LoVo (cell line): ENCODE results near the gene CPNE5.

Experiments
- DNase-seq: peaks from one replicate; pipeline ENCODE4 v3.0.0-alpha.2; 2016; ENCODE audit warnings: low spot score

CPNE5 gene

GRCh38 chr6:36743538-36744303 is 95.5 kb downstream of the CPNE5 start:
- peak; percentile 12 for DNase-seq

GRCh38 chr6:36743032-36743431 is 96.2 kb downstream of the CPNE5 start:
- no peak for DNase-seq

DNA sequence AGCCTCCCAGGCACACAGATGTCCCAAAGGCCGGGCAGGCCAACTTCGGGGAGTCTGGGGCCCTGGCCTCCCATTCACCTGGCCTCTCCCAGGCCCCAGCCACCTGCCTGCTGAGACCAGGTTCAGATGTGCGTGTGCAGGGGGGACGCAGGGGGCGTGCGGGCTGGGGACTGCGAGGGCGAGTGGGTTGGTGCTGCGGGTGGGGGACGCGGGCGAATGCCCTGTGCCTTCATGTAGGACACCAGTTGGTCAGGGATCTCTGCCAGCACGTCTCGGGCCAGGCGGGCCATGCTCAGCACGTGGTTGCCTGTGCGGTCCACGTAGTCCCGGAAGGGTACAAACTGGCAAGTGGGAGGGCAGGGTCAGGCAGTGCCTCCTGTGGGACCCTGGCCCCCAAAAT is 97.1 kb downstream of the CPNE5 start:
- DNase-seq: no peak

- DNase-seq: no peak
These were observed 98.4 kb downstream of the CPNE5 start for GRCh38 chr6:36740818-36741179.

DNA sequence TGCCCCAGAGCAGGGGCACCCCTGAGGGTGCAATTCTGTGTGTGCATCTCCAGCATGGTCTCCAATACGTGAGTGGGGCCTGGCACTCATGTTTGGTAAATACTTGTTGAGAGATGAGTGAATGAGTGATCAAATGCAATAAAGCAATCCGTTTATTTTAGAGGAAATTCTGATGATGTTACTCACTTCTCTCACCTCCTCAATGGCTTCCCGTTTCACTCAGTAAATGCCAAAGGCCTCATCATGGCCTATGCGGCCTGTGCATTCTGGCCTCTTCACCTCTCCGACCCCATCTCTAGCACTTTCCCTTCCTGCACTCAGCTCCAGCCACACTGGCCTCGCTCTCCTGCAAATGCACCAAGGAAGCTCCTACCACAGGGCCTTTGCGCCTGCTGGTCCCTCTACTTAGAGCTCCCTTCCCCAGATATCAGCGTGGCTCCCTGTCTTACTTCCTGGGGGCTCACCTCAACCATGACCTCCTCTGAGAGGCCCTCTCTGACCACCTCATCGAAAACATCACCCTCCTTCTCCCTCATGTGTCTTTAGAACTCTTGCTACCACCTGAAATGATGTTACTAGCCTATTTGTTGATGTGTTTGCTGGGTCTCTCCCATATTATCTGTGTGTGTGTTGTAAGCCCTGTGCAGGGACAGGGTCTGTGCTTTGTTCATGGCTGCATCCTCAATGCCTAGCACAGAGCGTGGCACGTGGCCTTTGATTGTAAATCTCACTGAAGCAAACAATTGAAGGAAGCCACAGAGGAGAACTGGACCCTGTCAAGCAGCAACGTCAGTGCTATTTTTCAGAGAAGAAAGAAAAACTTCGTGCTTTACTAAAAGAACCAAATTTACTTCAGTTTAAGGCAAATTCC is 99.1 kb downstream of the CPNE5 start:
- no peak for DNase-seq

DNA sequence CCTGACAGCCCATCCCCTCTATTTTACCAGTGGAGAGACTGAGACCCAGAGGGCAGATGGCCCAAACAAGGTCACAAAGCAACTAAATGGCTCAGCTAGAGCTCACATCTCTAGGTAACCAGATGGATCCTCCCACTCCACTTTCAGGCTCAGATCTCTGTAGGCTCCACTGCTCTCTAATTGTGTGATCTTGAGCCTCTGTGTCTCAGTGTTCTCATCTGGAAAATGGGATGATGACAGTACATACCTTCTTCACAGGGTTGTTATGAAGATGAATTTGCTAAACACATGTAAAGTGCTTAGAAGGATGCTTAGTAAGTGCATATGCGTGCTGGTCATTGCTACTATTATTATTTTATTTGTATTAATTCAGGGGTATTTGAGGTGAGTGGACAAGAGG is 101.1 kb downstream of the CPNE5 start:
- no peak for DNase-seq

DNA sequence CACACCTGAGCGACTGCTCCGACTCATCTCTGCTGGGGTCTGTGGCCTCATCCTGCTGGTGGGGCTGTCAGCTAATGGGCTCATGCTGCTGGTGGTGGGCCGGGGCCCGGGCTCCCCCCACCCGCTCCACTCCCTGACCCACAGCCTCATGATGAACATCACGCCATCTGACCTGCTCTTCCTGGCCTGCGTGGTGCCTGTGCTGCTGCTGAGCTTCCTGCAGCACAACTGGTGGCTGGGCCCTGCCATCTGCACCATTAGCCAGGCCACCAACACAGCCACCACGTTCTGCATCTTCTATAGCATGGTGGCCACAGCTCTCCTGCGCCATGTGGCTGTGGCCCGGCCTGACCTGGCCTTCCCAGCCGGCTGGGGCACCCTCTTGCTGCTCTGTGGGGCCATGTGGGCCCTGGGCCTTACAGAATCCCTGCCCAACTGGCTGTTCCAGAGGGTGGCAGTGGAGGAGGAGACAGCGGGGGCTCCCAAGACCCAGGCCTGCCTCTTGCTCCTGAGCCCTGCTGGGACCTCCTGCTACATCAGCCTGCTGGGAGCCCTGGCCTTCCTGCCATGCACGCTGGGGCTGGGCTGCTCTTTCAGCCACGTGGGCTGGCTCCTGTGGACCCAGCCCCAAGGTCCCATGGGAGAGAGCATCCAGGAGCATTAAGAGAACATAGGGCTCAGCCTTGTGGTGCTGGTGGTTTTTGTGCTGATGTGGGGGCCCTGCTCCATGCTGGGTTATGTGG is 102.0 kb downstream of the CPNE5 start:
- DNase-seq: no peak

DNA sequence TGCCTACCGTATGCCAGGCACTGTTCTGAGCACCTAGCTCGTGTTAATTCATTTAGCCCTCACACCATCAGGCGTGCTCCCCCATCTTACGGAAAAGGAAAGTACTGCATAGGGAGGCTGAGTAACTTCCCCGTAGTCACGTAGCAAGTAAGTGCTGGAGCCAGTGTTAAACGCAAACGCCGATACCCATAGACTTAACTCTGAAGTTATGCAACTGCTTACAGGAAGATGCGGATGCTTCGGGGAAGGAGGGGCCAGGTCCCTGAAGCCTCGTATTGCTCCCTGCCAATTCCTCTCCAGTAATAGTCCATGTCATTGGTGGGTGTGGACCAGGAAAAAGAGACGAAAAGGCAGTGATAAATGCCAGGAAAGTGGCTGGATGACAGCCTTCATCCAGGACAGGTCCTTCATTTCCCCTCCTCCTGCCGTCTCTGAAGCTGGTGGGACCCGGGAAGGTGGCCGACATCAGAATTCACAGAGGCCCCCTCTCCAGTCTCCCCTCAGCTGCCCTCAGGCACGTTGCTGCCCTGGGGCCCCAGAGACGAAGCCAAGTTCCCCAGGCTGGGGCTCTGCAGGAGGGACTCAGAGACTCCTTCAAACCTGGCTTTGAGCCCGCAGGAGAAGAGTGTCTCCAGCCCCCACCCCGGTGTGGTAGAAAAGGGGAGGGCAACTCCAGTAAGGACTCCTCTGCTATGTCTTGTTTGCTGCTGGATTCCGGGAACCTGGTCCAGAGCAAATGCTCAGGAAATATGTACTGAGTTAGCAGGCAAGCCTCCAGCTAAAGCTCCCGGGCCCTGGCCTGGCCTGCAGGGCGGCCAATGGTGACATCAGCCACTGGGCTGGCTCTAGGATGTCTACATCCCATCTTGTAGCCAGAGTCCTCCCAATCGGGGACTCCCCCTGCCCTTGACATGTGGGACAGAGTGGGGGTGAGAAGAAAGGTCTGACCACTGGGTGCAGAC is 103.9 kb downstream of the CPNE5 start:
- no peak for DNase-seq

- DNase-seq: no peak
These were observed 104.7 kb downstream of the CPNE5 start for GRCh38 chr6:36734486-36735060.

DNA sequence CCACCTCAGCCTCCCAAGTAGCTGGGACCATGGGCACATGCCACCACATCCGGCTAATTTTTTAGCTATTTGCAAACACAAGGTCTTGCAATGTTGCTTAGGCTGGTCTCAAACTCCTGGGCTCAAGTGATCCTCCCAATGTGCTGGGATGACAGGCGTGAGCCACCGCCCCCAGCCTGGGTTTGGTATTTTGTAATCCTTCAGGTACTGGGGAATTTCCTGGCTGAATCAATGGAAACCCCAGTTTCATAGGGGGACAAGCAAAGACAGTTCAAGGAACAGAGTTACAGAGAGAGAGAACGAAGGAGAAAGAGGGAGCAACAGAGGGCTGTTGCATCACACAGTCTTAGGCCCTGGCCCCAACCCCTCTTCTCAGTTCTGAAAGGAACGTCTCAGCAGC is 105.9 kb downstream of the CPNE5 start:
- DNase-seq: no peak

DNA sequence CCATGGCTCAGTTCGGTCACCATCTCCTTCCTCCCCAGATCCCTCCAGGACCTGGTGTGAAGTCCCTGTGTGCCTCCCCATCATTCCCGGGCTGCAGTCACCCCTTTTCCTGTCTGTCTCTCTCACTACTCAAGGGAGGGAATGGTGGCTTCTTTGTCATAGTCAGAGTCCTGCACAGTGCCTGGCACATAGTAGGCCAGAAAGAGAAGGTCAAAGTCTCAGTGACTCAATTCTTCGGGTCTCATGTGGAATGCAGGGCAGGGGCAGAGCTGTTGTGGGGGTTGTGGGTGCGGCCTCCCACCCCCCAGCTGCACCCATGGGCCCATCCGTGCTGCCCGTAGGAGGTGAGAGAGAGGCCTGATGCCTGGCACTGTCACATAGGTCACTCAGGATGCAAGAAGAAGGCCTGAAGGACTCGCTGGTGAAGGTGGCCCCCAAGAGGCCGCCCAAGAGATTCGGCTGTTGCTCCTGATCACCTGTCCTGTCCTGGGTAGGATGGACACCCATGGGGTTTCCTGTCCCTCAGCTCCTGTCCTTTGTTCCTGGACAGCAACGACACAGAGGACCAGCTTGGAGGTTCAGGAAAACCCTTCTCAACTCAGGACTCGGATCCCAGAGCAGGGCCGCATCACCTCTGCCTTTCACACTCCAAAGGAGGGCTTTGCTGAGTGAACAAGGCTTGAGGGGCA is 107.5 kb downstream of the CPNE5 start:
- DNase-seq: no peak

DNA sequence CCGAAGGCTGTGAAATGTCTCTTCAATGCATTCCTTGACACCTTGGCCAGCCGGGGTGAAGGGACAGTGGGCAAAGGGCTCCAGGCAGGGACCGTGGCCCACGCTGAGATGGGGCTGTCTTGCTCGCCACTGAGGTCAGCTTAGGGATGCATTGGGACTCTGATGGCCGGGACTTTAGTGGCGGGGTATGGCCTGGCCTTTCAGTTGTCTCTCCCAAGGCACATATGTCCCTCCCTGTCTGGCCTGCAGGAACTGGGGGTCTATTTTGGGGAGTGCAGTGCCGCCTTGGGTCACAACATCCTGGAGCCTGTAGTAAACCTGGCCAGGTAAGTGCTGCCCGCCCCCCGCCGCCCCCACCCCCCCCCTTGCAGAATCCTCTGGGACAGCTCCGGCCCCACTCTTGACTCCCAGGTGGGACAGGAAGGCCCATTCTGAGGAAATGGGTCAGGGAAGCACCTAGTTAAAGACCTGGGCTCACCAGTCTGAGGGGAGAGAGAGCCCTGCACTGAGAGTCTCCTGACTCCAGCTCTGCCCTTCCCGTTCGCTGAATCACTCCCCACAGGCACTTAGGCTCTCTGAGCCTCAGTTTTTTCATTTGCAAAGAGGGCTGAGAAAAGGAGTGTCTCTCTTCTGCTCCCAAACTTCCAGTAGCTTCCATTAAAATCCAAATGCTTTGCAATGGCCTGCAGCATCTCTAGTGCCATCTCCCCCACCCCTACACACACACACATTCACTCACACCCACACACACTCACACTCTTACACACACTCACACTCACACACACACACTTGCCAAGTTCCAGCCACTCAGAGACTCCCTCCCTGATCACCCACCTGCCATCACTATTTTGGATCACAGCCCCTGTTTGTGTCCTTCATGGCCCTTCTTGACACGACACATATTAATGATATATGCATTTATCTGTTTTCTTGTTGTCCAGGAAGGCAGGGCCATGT is 108.5 kb downstream of the CPNE5 start:
- DNase-seq: no peak

DNA sequence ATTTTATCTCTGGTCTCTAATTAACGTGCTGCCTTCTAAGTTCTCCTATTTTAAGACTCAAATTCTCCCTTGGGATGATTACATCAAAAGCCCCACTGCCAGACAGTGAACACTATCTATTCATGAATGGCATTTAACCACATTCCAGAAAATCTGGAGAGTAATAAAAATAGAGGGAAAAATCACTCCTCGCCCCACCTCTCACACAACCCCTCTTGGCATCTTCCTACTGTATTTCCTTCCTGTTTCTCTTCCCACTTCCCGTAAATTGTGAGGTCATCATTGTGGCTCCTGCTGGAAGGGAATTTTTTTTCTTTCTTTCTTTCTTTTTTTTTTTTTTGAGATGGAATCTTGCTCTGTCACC is 110.1 kb downstream of the CPNE5 start:
- DNase-seq: no peak

- no peak for DNase-seq
These were observed 110.7 kb downstream of the CPNE5 start for GRCh38 chr6:36728289-36729160.

- no peak for DNase-seq
These were observed 111.7 kb downstream of the CPNE5 start for GRCh38 chr6:36727505-36728021.

DNA sequence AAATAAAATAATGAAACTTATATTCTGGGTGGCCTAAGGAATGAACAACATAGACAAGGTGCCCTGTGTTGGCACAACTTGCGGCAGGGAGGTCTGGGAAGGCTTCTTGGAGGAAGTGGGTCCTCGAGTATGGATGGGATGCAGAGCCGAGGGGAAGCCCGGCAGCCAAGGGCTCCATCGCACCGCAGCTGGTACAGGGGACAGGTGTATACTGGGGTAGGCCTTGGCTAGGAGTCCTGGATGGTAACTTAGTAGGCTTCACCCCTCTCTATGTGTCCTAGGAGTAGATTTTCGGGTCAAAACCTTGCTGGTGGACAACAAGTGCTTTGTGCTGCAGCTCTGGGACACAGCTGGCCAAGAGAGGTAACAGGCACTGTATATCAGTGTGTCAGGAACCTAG is 113.7 kb downstream of the CPNE5 start:
- no peak for DNase-seq

DNA sequence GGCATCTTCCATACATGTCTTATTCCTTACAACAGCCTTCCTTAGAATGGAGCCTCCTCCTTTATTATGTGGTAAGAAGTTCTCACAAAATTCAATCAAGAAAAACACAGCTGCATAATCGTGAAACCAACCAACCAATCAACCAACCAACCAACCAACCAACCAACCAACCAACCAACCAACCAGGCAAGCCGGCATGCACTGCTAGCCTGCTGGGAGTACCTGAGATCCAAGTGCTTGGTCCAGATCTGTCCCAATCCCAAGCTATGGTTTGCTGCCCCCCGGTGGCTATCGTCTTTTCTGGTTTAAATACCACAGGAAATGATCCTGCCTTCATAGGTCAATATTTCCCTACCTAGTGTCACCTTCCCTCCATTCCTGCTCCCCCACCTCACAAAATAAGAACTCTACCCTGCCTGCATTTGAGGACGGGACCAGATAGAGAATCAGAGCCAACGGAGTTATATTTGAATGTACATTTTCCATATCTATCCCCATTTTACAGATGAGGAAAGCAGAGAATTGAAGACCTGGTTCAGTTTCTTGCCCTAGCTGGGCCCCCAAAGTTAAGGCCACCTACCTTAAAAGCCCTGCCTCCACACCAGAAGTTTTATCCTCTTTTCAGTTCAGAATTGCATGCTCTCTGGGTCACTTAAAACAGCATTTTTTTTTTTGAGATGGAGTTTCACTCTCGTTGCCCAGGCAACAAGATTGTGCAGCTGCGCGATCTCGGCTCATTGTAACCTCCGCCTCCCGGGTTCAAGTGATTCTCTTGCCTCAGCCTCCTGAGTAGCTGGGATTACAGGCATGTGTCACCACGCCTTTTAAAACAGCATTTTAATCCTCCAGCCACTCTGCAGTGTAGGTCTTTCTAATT is 114.5 kb downstream of the CPNE5 start:
- DNase-seq: peak; percentile 62
